GM10266 (cell line): Measurements from ENCODE around the gene PSMG4.

Experiments
- DNase-seq: peaks from one replicate; pipeline ENCODE4 v3.0.0; 2012; ENCODE audit errors: extremely low spot score
- TF ChIP-seq, protein P1 (sequence below): IDR thresholded peaks from 2 replicates; pipeline ENCODE4 v1.5.1; 2012; ENCODE audit warnings: mild to moderate bottlenecking, low read depth; ENCODE audit not compliant: control insufficient read depth, insufficient read depth; ENCODE audit errors: missing control alignments

PSMG4 gene

DNA sequence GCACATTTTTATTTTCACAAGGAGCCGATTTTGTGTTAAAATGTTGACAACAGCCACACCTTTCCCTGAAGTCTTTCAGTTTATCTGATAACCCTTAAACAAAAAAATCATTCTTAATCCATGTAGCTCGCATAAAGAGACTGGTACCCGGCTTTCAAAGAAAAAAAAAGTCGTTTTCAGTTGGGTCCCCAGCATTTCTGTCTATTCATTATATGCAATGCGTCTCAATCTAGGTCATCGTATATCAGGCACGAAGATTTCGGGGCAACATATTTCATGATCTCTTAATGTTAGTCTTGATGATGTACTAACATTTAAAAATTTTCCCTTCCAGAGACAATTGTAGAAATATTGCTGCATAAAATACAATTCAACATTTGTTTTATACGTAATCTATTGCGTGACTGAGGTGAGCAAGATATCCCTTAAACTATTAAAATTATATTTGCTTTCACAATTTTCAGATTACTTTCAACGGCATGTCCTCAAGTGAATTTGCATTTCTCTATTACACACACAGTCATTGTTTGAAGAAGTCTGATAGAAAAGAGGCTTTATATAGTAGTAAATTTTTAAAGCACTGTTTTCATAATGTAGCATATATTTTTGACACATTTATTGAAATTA lies 28.4 kb upstream of the PSMG4 start:
- no peak for DNase-seq
- TF ChIP-seq, protein P1, sequence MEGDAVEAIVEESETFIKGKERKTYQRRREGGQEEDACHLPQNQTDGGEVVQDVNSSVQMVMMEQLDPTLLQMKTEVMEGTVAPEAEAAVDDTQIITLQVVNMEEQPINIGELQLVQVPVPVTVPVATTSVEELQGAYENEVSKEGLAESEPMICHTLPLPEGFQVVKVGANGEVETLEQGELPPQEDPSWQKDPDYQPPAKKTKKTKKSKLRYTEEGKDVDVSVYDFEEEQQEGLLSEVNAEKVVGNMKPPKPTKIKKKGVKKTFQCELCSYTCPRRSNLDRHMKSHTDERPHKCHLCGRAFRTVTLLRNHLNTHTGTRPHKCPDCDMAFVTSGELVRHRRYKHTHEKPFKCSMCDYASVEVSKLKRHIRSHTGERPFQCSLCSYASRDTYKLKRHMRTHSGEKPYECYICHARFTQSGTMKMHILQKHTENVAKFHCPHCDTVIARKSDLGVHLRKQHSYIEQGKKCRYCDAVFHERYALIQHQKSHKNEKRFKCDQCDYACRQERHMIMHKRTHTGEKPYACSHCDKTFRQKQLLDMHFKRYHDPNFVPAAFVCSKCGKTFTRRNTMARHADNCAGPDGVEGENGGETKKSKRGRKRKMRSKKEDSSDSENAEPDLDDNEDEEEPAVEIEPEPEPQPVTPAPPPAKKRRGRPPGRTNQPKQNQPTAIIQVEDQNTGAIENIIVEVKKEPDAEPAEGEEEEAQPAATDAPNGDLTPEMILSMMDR, result no peak

DNA sequence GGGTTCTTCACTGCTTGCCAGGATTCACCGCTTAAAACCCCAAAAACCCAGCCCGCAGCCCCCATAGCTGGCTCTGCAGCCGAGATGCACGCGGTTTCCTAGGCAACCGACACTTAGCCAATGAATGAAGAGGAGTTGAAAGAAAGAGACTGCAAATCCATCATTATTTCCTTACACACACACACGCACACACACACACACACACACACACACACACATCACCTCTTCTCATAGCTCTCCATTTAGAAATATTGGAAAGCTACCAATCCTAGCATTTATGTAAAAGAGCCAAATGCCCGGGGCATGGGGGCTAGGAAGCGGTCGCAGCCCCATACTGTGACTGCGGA lies 27.9 kb upstream of the PSMG4 start:
- DNase-seq, result no peak
- TF ChIP-seq, protein P1, result no peak

DNA sequence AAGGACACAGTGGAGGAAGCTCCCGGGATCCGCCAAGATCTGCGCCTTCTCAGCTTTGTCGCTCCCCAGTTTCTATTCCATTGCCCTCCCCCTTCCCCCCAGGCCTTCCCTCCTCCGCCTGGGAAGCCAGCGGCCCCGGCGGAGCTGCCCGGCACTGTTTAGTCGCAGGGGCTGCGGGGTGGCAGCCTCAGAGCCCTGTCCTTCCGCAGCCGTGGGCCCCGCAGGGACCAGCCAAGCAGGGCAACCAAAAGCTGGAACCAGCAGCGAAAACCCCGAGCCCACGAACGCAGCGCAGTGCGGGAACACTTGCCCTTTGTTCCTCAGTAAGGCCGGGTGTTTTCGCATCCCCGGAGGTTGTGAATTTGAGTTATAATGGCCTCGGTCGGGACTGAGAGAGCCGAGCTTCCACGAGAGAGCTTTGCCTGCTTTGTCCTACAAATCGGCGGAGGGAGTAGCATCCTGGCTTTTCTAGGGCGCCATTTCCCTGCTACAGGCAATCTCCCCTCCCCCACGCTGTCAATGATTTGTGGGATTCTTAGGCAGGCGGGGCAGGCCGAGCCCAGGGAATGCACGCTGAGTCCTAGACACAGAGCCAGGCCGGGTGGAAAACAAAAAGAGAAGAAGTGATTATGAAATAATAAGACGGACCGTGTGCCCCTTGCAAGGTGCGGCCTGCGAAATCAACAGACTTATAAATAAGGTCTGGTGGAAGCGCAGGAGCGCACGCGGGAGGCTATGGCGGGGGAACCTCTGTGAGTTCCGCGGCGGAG lies 27.3 kb upstream of the PSMG4 start:
- no peak for DNase-seq
- TF ChIP-seq, protein P1, result no peak

DNA sequence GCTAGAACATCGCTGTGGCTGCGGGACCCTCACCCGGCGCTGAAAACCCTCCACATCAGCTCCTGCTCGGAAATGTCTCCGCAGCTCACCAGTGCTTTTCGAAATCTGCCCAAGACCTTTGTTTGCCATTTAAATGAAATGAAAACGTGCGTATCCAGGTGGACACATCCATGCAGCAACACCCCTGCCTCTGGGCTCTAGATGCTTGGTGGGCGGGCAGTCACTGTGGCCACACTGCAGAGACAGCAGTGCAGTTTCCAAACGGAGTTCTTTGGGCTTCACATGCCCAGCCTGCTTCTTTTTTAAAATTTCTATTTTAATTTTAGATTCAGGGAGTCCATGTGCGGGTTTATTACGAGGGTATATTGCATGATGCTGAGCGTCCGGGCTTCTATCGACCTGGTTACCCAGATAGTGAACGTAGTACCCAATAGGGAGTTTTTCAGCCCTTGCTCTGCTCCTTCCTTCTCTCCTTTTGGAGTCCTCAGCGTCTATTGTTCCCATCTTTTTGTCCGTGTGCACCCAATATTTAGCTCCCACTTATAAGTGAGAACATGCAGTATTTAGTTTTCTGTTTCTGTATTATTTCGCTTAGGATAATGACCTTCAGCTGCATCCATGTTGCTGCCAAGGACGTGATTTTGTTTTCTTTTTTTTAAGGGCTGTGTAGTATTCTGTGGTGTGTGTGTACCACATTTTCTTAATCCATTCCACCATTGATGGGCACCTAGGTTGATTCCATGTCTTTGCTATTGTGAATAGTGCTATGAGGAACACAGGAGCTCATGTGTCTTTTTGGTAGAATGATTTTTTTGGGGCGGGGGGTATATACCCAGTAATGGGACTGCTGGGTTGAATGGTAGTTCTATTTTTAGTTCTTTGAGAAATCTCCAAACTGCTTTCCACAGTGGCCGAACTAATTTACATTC lies 26.5 kb upstream of the PSMG4 start:
- DNase-seq, result no peak

DNA sequence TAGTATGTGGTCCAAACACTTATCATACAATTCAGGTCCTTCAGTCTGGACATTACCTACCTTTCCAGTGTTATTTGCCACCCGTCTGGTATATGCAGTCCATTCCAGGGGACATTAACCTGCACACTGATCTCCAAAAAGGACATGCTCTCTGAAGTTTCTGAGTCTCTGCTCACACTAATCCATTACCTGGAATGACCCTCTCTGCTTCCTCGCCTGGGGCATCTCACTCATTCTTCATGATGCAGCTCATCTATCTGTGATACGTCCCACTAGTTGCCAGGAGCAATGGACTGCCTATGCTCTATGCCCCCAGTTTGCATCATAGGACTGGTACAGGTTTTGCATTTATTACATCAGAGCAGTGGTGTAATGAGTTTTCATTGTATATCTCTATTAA lies 25.4 kb upstream of the PSMG4 start:
- DNase-seq, result no peak
- TF ChIP-seq, protein P1, result no peak

More for the DNA sequence above, 26.5 kb upstream of the PSMG4 start:
- TF ChIP-seq, protein P1, result no peak

DNA sequence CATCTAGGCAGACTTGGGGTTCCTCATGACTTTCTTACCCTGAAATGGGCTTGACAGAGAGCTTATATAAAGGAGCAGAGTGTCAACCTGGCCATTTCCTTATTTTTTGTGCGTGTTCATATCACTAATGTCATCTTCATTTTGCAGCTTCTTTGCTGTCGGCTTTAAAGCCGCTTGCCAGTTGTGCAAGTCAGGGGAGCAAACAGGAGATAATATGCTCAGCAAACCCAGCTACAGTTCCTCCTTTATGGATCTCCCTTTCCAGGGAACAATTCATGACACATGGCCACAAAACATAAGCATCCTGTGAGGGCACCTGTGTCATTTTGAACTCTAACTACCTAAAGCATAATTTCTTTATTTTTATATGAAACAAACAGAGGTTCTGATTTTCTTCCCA lies 24.8 kb upstream of the PSMG4 start:
- DNase-seq, result no peak
- TF ChIP-seq, protein P1, result no peak

DNA sequence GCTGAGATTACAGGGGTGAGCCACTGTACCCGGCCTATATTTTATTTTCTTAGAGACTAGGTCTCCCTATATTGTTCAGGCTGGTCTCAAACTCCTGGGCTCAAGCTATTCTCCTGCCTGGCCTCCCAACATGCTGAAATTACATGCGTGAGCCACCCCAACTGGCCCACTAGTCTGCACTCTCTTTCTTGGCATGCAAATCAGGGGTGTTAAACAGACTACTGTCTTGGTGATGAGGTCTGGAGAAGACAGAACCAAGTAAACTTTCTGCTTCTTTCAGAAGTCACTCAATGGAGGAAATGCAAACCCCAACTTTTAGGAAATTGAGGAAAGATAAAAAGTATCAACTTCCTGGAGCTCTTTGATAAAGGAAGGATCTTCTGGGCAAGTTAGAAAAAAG lies 23.3 kb upstream of the PSMG4 start:
- no peak for DNase-seq
- TF ChIP-seq, protein P1, result no peak
